Smooth muscle cell (in vitro differentiated cells): ENCODE measurements around the gene PRRC2C. TPM values are rescaled to one million over a fixed set of nuclear protein-coding genes. Genes with fewer than 3 reads are reported as not detected.
A peak's percentile ranks its signal among the peaks of the same experiment; 100 is the strongest.

ENCODE experiments used
- DNase-seq: peaks from one replicate; lab custom pipeline; 2025; ENCODE audit not compliant: unreplicated experiment; lab: John Stamatoyannopoulos, UW
- H2AFZ ChIP-seq: fragments of 200-600 bp; sonication (generic); 2 replicates; pipeline ENCODE4 v1.6.0; 2016; ENCODE audit warnings: antibody characterized with exemption, low read depth, mild to moderate bottlenecking
- H3F3A ChIP-seq: fragments of 200-600 bp; sonication (generic); 2 replicates; pipeline ENCODE4 v1.6.0; 2017; ENCODE audit warnings: antibody characterized with exemption, low read depth
- H3K27ac ChIP-seq: fragments of 200-600 bp; sonication (generic); 2 replicates; pipeline ENCODE4 v1.5.1; 2016; ENCODE audit warnings: low read depth, mild to moderate bottlenecking
- H3K27me3 ChIP-seq: fragments of 200-600 bp; sonication (generic); 2 replicates; pipeline ENCODE4 v1.6.1; 2016; ENCODE audit warnings: low read depth, mild to moderate bottlenecking
- H3K36me3 ChIP-seq: fragments of 200-600 bp; sonication (generic); 2 replicates; pipeline ENCODE4 v1.5.1; 2016; ENCODE audit warnings: low read depth
- H3K4me1 ChIP-seq: fragments of 200-600 bp; sonication (generic); 2 replicates; pipeline ENCODE4 v1.5.1; 2016; ENCODE audit warnings: low read depth
- H3K4me2 ChIP-seq: fragments of 200-600 bp; sonication (generic); 2 replicates; pipeline ENCODE4 v1.6.0; 2016; ENCODE audit warnings: mild to moderate bottlenecking
- H3K4me3 ChIP-seq: fragments of 200-600 bp; sonication (generic); 2 replicates; pipeline ENCODE4 v1.5.1; 2016; ENCODE audit warnings: mild to moderate bottlenecking
- H3K79me2 ChIP-seq: fragments of 200-600 bp; sonication (generic); 2 replicates; pipeline ENCODE4 v1.6.0; 2016; ENCODE audit warnings: low read depth, mild to moderate bottlenecking
- H3K9ac ChIP-seq: fragments of 200-600 bp; sonication (generic); 2 replicates; pipeline ENCODE4 v1.6.0; 2016; ENCODE audit warnings: low read depth
- H3K9me3 ChIP-seq: fragments of 200-600 bp; sonication (generic); replicated peaks from 2 replicates; pipeline ENCODE4 v1.5.1; 2016; ENCODE audit warnings: low read depth
- H4K20me1 ChIP-seq: fragments of 200-600 bp; sonication (generic); 2 replicates; pipeline ENCODE4 v1.6.0; 2016; ENCODE audit warnings: low read depth
- CTCF ChIP-seq: fragments of 200-600 bp; sonication (generic); IDR thresholded peaks from 2 replicates; pipeline ENCODE4 v1.5.1; 2017; ENCODE audit warnings: borderline replicate concordance, mild to moderate bottlenecking, antibody characterized with exemption; ENCODE audit not compliant: insufficient read depth, poor library complexity, severe bottlenecking
- WGBS: methylation state at CpG from one replicate; pipeline ENCODE4 v1.1.7; 2016; ENCODE audit warnings: low lambda C conversion rate; 5-methylcytosine and 5-hydroxymethylcytosine counted together
- polyA plus RNA-seq: library from polyadenylated mRNA; unstranded; fragments of >200 nt; fragmentation: Nextera tagmentation; extraction: Ambion mirVana; gene quantifications from 2 replicates; pipeline ENCODE4 v1.2.1, GENCODE V29; 2016
- total RNA-seq: library from RNA; depleted of rRNA; stranded (reverse); fragments of >200 nt; gene quantifications from 2 replicates; pipeline ENCODE4 v1.2.3, GENCODE V29; 2014

PRRC2C gene
- total and polyA plus RNA-seq, 2 experiments from 2014 or later: 89.8 to 106 TPM

GRCh38 chr1:171507435-171507834 lies 22.1 kb downstream of the PRRC2C start:
- no peak overlapping the region for H2AFZ ChIP-seq
- TF ChIP-seq CTCF: no peak
- no peak overlapping the region for H3K4me3 ChIP-seq
- WGBS: 95% methylated on average over 4 of the region's 4 CpGs
- no peaks in the 10 kb centered on the region for H3K36me3 ChIP-seq
- peaks cover 100% of the 10 kb centered on the region for H4K20me1 ChIP-seq
- peaks cover 100% of the 10 kb centered on the region for H3K79me2 ChIP-seq
- H3K4me2 ChIP-seq: no peak overlapping the region
- H3K27me3 ChIP-seq: no peaks in the 10 kb centered on the region
- H3K9ac ChIP-seq: no peak overlapping the region
- H3K4me1 ChIP-seq: peaks cover 6% of the 10 kb centered on the region
- no peak overlapping the region for H3K27ac ChIP-seq
- H3F3A ChIP-seq: no peaks in the 10 kb centered on the region
- DNase-seq: no peak
- H3K9me3 ChIP-seq: no peaks in the 10 kb centered on the region

- Histone ChIP-seq H3F3A (peaks cover 3% of the 10 kb centered on the region), H3K27me3 (no peaks in the 10 kb centered on the region), H3K9me3 (no peaks in the 10 kb centered on the region), H2AFZ (no peak overlapping the region), H3K4me2 (no peak overlapping the region), H3K79me2 (peaks cover 100% of the 10 kb centered on the region), H3K9ac (no peak overlapping the region), H3K27ac (no peak overlapping the region), H3K4me3 (no peak overlapping the region), H3K4me1 (peaks cover 6% of the 10 kb centered on the region), H4K20me1 (peaks cover 100% of the 10 kb centered on the region), H3K36me3 (peaks cover 3% of the 10 kb centered on the region)
- no peak for TF ChIP-seq CTCF
- DNase-seq: no peak
Observed at GRCh38 chr1:171509191-171509590, 23.9 kb downstream of the PRRC2C start.

GRCh38 chr1:171513743-171514142 lies 28.4 kb downstream of the PRRC2C start:
- H3K36me3 ChIP-seq: peaks cover 29% of the 10 kb centered on the region
- WGBS: 61% methylated on average over 1 of the region's 1 CpG
- no peak overlapping the region for H3K27ac ChIP-seq
- H3F3A ChIP-seq: peaks cover 10% of the 10 kb centered on the region
- TF ChIP-seq CTCF: no peak
- no peaks in the 10 kb centered on the region for H3K27me3 ChIP-seq
- no peak overlapping the region for H3K9ac ChIP-seq
- no peaks in the 10 kb centered on the region for H3K9me3 ChIP-seq
- H3K4me3 ChIP-seq: no peak overlapping the region
- peaks cover 88% of the 10 kb centered on the region for H4K20me1 ChIP-seq
- peaks cover 72% of the 10 kb centered on the region for H3K79me2 ChIP-seq
- H2AFZ ChIP-seq: no peak overlapping the region
- no peak overlapping the region for H3K4me2 ChIP-seq
- no peaks in the 10 kb centered on the region for H3K4me1 ChIP-seq
- DNase-seq: no peak

GRCh38 chr1:171515299-171515698 lies 30.0 kb downstream of the PRRC2C start:
- peaks cover 82% of the 10 kb centered on the region for H4K20me1 ChIP-seq
- TF ChIP-seq CTCF: no peak
- no peak overlapping the region for H3K4me3 ChIP-seq
- 95% methylated on average over 1 of the region's 1 CpG for WGBS
- peak overlapping the region; percentile 8 for H3K27ac ChIP-seq
- peaks cover 39% of the 10 kb centered on the region for H3K36me3 ChIP-seq
- no peaks in the 10 kb centered on the region for H3K4me1 ChIP-seq
- no peak overlapping the region for H2AFZ ChIP-seq
- DNase-seq: no peak
- peaks cover 10% of the 10 kb centered on the region for H3F3A ChIP-seq
- H3K79me2 ChIP-seq: peaks cover 69% of the 10 kb centered on the region
- H3K9me3 ChIP-seq: no peaks in the 10 kb centered on the region
- H3K27me3 ChIP-seq: no peaks in the 10 kb centered on the region
- no peak overlapping the region for H3K9ac ChIP-seq
- no peak overlapping the region for H3K4me2 ChIP-seq
